IMR-90 (cell line): Measurements from ENCODE around the gene HSH2D. TPM values are rescaled to one million over a fixed set of nuclear protein-coding genes. Genes with fewer than 3 reads are reported as not detected.

Experiments
- ATAC-seq: fragments of 200-7000 bp; cut with Tn5 transposase; 2 replicates; pipeline ENCODE4 v1.9.1; 2020; ENCODE audit warnings: low read depth, mild to moderate bottlenecking, moderate library complexity
- BruUV-seq: library from RNA; stranded (reverse); fragments of 400-500 nt; replicated peaks from 2 replicates; lab custom pipeline; 2021; lab: Mats Ljungman, UMichigan
- CTCF ChIA-PET: fragments of 300-600 bp; formaldehyde crosslinking; extraction: SDS; loops from one replicate; lab custom pipeline; 2021; ENCODE audit warnings: antibody characterized with exemption; lab: Yijun Ruan, JAX
- POLR2A ChIA-PET: fragments of 300-600 bp; sonication (Branson Sonifier 250); formaldehyde crosslinking; loops from one replicate; lab custom pipeline; 2022; ENCODE audit warnings: antibody characterized with exemption; ENCODE audit not compliant: unreplicated experiment; lab: Charles Lee
- DNase-seq: peaks from one replicate; pipeline ENCODE4 v3.0.0; 2013
- H2AFZ ChIP-seq: replicated peaks from 2 replicates; pipeline ENCODE3; 2013; ENCODE audit warnings: low read length, mild to moderate bottlenecking; ENCODE audit not compliant: poor library complexity
- H2AK5ac ChIP-seq: 2 replicates; pipeline ENCODE4 v1.6.1; 2013; ENCODE audit warnings: low read depth, low read length, inconsistent platforms
- H2AK9ac ChIP-seq: replicated peaks from 2 replicates; pipeline ENCODE3; 2013; ENCODE audit warnings: mild to moderate bottlenecking, low read depth, low read length, moderate library complexity; ENCODE audit not compliant: poor library complexity
- H2BK120ac ChIP-seq: 2 replicates; pipeline ENCODE4 v1.6.1; 2013; ENCODE audit warnings: low read depth, low read length, inconsistent platforms
- H2BK15ac ChIP-seq: 3 replicates; pipeline ENCODE4 v1.6.1; 2013; ENCODE audit warnings: low read depth, low read length, inconsistent platforms
- H2BK20ac ChIP-seq: 2 replicates; pipeline ENCODE4 v1.6.1; 2013; ENCODE audit warnings: low read depth, mild to moderate bottlenecking, inconsistent platforms, low read length, moderate library complexity
- H2BK5ac ChIP-seq: 2 replicates; pipeline ENCODE4 v1.6.1; 2013; ENCODE audit warnings: mild to moderate bottlenecking, low read depth, low read length, inconsistent platforms; ENCODE audit not compliant: poor library complexity, severe bottlenecking
- H3K14ac ChIP-seq: replicated peaks from 2 replicates; pipeline ENCODE4 v1.6.1; 2013; ENCODE audit warnings: low read depth, low read length, inconsistent platforms
- H3K18ac ChIP-seq: 2 replicates; pipeline ENCODE4 v1.6.1; 2013; ENCODE audit warnings: low read depth, low read length, control low read depth
- H3K23ac ChIP-seq: 2 replicates; pipeline ENCODE4 v1.6.1; 2013; ENCODE audit warnings: low read depth, low read length, inconsistent platforms
- H3K27ac ChIP-seq: 2 replicates; pipeline ENCODE4 v1.5.1; 2013; ENCODE audit warnings: mild to moderate bottlenecking, control low read depth, low read length; ENCODE audit not compliant: insufficient read depth
- H3K27me3 ChIP-seq: 2 replicates; pipeline ENCODE4 v1.6.1; 2013; ENCODE audit warnings: low read length; ENCODE audit not compliant: control insufficient read depth, insufficient read depth
- H3K36me3 ChIP-seq: 2 replicates; pipeline ENCODE4 v1.6.1; 2013; ENCODE audit warnings: low read length, mixed read lengths; ENCODE audit not compliant: control insufficient read depth, insufficient read depth
- H3K4ac ChIP-seq: 2 replicates; pipeline ENCODE4 v1.6.1; 2013; ENCODE audit warnings: low read depth, low read length, inconsistent platforms
- H3K4me1 ChIP-seq: 2 replicates; pipeline ENCODE4 v1.6.1; 2013; ENCODE audit warnings: low read length, mixed read lengths; ENCODE audit not compliant: control insufficient read depth, insufficient read depth
- H3K4me2 ChIP-seq: 2 replicates; pipeline ENCODE4 v1.6.1; 2013; ENCODE audit warnings: low read depth, mild to moderate bottlenecking, control low read depth, low read length, moderate library complexity
- H3K4me3 ChIP-seq: 2 replicates; pipeline ENCODE4 v1.5.1; 2013; ENCODE audit warnings: low read depth, mild to moderate bottlenecking, control low read depth, low read length, moderate library complexity; ENCODE audit not compliant: insufficient read depth
- H3K56ac ChIP-seq: 2 replicates; pipeline ENCODE4 v1.6.1; 2013; ENCODE audit warnings: low read length, inconsistent platforms; ENCODE audit not compliant: insufficient read depth; ENCODE audit errors: extremely low read depth
- H3K79me1 ChIP-seq, 2 experiments: 2 replicates each; pipeline ENCODE4 v1.6.1; 2013; ENCODE audit warnings: low read length in 2 of 2, inconsistent platforms in 1 of 2, low read depth in 1 of 2
- H3K9ac ChIP-seq: 2 replicates; pipeline ENCODE4 v1.6.1; 2013; ENCODE audit warnings: low read depth, low read length, control low read depth
- H3K9me1 ChIP-seq: 2 replicates; pipeline ENCODE4 v1.6.1; 2013; ENCODE audit warnings: low read length, inconsistent platforms; ENCODE audit not compliant: insufficient read depth
- H3K9me3 ChIP-seq: 2 replicates; pipeline ENCODE4 v1.6.1; 2013; ENCODE audit warnings: low read length; ENCODE audit not compliant: control insufficient read depth, insufficient read depth
- H4K20me1 ChIP-seq: 2 replicates; pipeline ENCODE4 v1.6.1; 2013; ENCODE audit warnings: low read length, inconsistent platforms; ENCODE audit not compliant: insufficient read depth
- H4K5ac ChIP-seq: 2 replicates; pipeline ENCODE4 v1.6.1; 2013; ENCODE audit warnings: mild to moderate bottlenecking, low read depth, low read length, control low read depth
- H4K8ac ChIP-seq, 2 experiments: 2 replicates each; pipeline ENCODE4 v1.6.1; 2013; ENCODE audit warnings: low read depth in 2 of 2, low read length in 2 of 2, control low read depth in 1 of 2, inconsistent platforms in 1 of 2
- H4K91ac ChIP-seq: 2 replicates; pipeline ENCODE4 v1.6.1; 2013; ENCODE audit warnings: low read depth, low read length, inconsistent platforms; ENCODE audit not compliant: insufficient read depth
- BHLHE40 ChIP-seq: fragments of 150-350 bp; IDR thresholded peaks from 2 replicates; pipeline ENCODE4 v1.6.1; 2016; ENCODE audit warnings: mild to moderate bottlenecking, low read depth, low read length
- CEBPB ChIP-seq: IDR thresholded peaks from 2 replicates; pipeline ENCODE4 v1.6.1; 2012; ENCODE audit warnings: low read depth, low read length, improper control_type of control experiment
- ELK1 ChIP-seq: fragments of 150-350 bp; IDR thresholded peaks from 2 replicates; pipeline ENCODE4 v1.6.1; 2016; ENCODE audit warnings: low read depth, mild to moderate bottlenecking, low read length, moderate library complexity, borderline replicate concordance
- MAZ ChIP-seq: IDR thresholded peaks from 2 replicates; pipeline ENCODE4 v1.6.1; 2012; ENCODE audit warnings: low read depth, mild to moderate bottlenecking, low read length, improper control_type of control experiment, moderate library complexity, borderline replicate concordance
- MXI1 ChIP-seq: IDR thresholded peaks from 2 replicates; pipeline ENCODE4 v1.6.1; 2012; ENCODE audit warnings: low read depth, mild to moderate bottlenecking, low read length, moderate library complexity, borderline replicate concordance
- POLR2A ChIP-seq: IDR thresholded peaks from 2 replicates; pipeline ENCODE4 v1.6.1; 2012; ENCODE audit warnings: mild to moderate bottlenecking, low read depth, low read length
- RFX5 ChIP-seq: IDR thresholded peaks from 2 replicates; pipeline ENCODE4 v1.8.0; 2012; ENCODE audit warnings: low read depth, mild to moderate bottlenecking, low read length, moderate library complexity
- WGBS, 2 experiments: methylation state at CpG; one replicate each; pipeline versions ENCODE4 v1.1.5 to v1.1.7; 2013; ENCODE audit warnings: missing lambda C conversion rate in 2 of 2; ENCODE audit not compliant: insufficient read length in 1 of 2; ENCODE audit errors: extremely low coverage in 2 of 2; 5-methylcytosine and 5-hydroxymethylcytosine counted together
- dilution Hi-C: fragments of 300-500 bp; cut with HindIII; formaldehyde crosslinking; loops from one replicate; pipeline ENCODE4 v1.14.3; 2018; ENCODE audit warnings: low sequenced_read_pairs; ENCODE audit not compliant: unreplicated experiment
- in situ Hi-C: fragments of 300-500 bp; cut with MboI; formaldehyde crosslinking; loops from 3 replicates; pipeline ENCODE4 v1.14.3; 2019; ENCODE audit warnings: low sequenced_read_pairs, inconsistent platforms, mixed read lengths
- intact Hi-C: fragments of 100-400 bp; cut with micrococcal nuclease; formaldehyde crosslinking; loops from 2 replicates; pipeline ENCODE4 v1.10.0; 2022
- polyA plus RNA-seq, 3 experiments: library from polyadenylated mRNA; depleted of rRNA; stranded (reverse); fragments of >200 nt; gene quantifications; 2 replicates each; pipeline ENCODE4 v1.2.3, GENCODE V29; 2012; ENCODE audit warnings: low replicate concordance in 1 of 3
- total RNA-seq: library from RNA; depleted of rRNA; stranded (reverse); fragments of >200 nt; gene quantifications from 2 replicates; pipeline ENCODE4 v1.2.3, GENCODE V29; 2012

HSH2D gene
- total and polyA plus RNA-seq, 2 of the 4 experiments (the other 2 are of a cell fraction), result not detected

DNA sequence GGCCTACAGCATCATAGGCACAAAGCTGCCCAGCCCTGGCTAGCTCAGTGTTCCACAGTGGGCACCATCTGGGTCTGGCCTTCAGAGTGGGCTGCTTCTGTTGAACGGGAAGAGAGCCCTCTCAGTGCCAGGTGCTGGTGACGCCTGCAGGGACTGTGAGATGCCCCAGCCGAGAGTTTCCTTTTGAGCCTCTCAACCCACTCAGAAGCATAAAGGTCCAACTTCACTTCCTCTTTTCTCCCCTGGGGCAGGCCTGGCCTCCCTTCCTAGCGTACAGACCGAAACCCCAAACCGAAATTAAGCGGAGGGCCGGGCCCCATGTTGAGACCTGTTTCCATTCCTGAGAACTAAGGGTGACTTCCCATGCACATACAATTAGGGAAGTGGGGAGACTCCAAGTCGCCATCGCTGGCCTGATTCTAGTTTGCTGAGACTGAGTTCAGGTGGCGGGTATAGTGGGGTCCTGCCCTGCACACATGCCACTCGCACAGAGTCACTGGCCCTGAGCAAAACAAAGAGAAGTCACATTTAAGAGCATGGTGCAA is 24.9 kb upstream of the HSH2D start:
- ATAC-seq, result no peak
- dilution Hi-C loops (no loop called here), in situ Hi-C loops (no loop called here), intact Hi-C loops (no loop called here)
- no peak overlapping the region for H4K91ac ChIP-seq
- H3K79me1 ChIP-seq, result peaks cover 9 to 58% of the 10 kb centered on the region in 2 experiments
- H3K27ac ChIP-seq, result no peak overlapping the region
- no peak for DNase-seq
- no peaks in the 10 kb centered on the region; the same call in 1 of the 2 replicates for H3K4me1 ChIP-seq
- H3K9me1 ChIP-seq, result peaks cover 8% of the 10 kb centered on the region; the same call in 1 of the 2 replicates
- H2AFZ ChIP-seq, result no peak overlapping the region
- BruUV-seq, result no TSS peak
- POLR2A ChIA-PET, result no interaction called here
- H3K4me3 ChIP-seq, result no peak overlapping the region
- H3K4me2 ChIP-seq, result no peak overlapping the region
- no peak overlapping the region for H2BK120ac ChIP-seq
- H4K8ac ChIP-seq, result no peak overlapping the region
- WGBS, 2 experiments, result 100% methylated on average over 2 of the region's 12 CpGs; no CpG with 5 or more reads in 1 of the 2 experiments
- H3K14ac ChIP-seq, result no peak overlapping the region
- H2BK20ac ChIP-seq, result no peak overlapping the region
- H3K18ac ChIP-seq, result no peak overlapping the region
- no peak overlapping the region for H3K56ac ChIP-seq
- TF ChIP-seq CEBPB, result no peak
- TF ChIP-seq RFX5, result no peak
- TF ChIP-seq MAZ, result no peak
- TF ChIP-seq POLR2A, result no peak
- TF ChIP-seq MXI1, result no peak
- no peak for TF ChIP-seq ELK1
- no peak for TF ChIP-seq BHLHE40
- H3K4ac ChIP-seq, result no peak overlapping the region
- H3K23ac ChIP-seq, result no peak overlapping the region
- H4K5ac ChIP-seq, result no peak overlapping the region
- CTCF ChIA-PET, result interaction anchor here (0.6 kb wide), 1 partner anchor 25 kb away, joined by 3 read pairs; the partner anchor contains the start of gene HSH2D
- H2AK5ac ChIP-seq, result no peak overlapping the region
- no peaks in the 10 kb centered on the region for H3K9me3 ChIP-seq
- H4K20me1 ChIP-seq, result peaks cover 22% of the 10 kb centered on the region; the same call in 1 of the 2 replicates
- no peaks in the 10 kb centered on the region for H3K27me3 ChIP-seq
- H2AK9ac ChIP-seq, result no peak overlapping the region
- H2BK5ac ChIP-seq, result no peak overlapping the region
- H3K36me3 ChIP-seq, result peaks cover 48% of the 10 kb centered on the region
- H3K9ac ChIP-seq, result no peak overlapping the region
- H2BK15ac ChIP-seq, result no peak overlapping the region
